Activated naive CD4-positive, alpha-beta T cell treated with anti-CD3 and anti-CD28 coated beads for 36 hours (primary cell): ENCODE data around the gene PIP4K2C. TPM values are rescaled to one million over a fixed set of nuclear protein-coding genes. Genes with fewer than 3 reads are reported as not detected.

Experiments
- CTCF ChIA-PET: fragments of 350-600 bp; sonication (Branson Sonifier 250); formaldehyde crosslinking; loops from one replicate; lab custom pipeline; 2021; ENCODE audit warnings: antibody characterized with exemption; lab: Charles Lee
- DNase-seq: peaks from one replicate; pipeline ENCODE4 v3.0.0-alpha.2; 2020
- H3K27ac Mint-ChIP-seq: one replicate; pipeline ENCODE4 v1.8.0; 2021; ENCODE audit warnings: mild to moderate bottlenecking, mixed read lengths
- H3K27me3 Mint-ChIP-seq: one replicate; pipeline ENCODE4 v1.8.0; 2021; ENCODE audit warnings: low read depth, mixed read lengths
- H3K36me3 Mint-ChIP-seq: one replicate; pipeline ENCODE4 v1.8.0; 2021; ENCODE audit warnings: low read depth, mixed read lengths
- H3K4me1 Mint-ChIP-seq: one replicate; pipeline ENCODE4 v1.8.0; 2021; ENCODE audit warnings: low read depth, mixed read lengths
- H3K4me3 Mint-ChIP-seq: one replicate; pipeline ENCODE4 v1.8.0; 2021; ENCODE audit warnings: mild to moderate bottlenecking, moderate library complexity, mixed read lengths
- H3K9me3 Mint-ChIP-seq: one replicate; pipeline ENCODE4 v1.8.0; 2021; ENCODE audit warnings: mixed read lengths
- intact Hi-C: fragments of 100-400 bp; cut with micrococcal nuclease; formaldehyde crosslinking; loops from one replicate; pipeline ENCODE4 v1.15.1; 2023
- total RNA-seq, 2 experiments: library from RNA; stranded (reverse); gene quantifications; one replicate each; pipeline ENCODE4 v1.2.3, GENCODE V29; 2021

Gene PIP4K2C
- total RNA-seq, 2 experiments from 2014 or later: 11.8 to 12.7 TPM

DNA sequence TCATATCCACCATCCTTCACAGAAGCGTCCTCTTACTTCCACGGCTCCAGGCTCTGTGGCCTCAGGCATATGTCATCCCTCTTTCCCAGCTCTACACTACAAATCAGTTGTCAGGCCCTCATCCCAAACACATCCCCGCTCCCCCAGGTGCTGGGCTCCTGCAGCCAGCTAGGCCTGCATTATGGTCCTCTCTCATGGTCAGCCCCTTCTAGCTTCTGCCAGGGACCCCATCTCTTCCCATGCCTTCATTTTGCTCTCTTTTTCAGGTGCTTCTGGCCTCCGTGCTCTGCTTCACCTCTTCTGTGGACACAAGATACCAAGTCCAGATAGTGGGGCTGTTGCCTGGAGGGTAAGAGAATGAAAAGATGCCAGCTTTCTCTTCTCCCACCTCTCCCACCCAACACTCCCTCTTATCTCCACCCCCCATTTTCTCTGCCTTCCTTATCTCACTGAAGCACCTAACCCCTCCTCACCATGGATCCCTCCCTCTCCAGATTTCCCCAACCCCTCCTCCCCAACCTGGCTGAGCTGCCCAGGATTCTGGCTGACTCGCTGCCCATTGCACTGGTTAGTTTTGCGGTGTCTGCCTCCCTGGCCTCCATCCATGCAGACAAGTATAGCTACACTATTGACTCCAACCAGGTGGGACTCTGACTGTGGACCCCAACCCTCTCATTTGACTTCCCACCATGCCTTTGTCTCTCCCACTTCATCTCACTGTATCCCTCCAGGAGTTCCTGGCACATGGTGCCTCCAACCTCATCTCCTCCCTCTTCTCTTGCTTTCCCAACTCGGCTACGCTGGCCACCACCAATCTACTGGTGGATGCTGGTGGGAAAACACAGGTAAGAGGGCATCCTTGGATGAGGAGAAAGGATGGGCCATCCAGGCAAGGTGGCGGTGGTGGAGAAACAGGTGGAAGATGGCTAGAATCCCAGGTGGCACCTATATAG lies 31.6 kb downstream of the PIP4K2C start:
- Mint-ChIP-seq H3K9me3 (no peaks in the 10 kb centered on the region), H3K27me3 (peaks cover 89% of the 10 kb centered on the region), H3K4me3 (peak overlapping the region; percentile 71), H3K4me1 (peaks cover 31% of the 10 kb centered on the region), H3K27ac (no peak overlapping the region), H3K36me3 (no peaks in the 10 kb centered on the region)
- CTCF ChIA-PET: interaction anchor here (0.7 to 4.2 kb wide), 8 partner anchors 8 to 137 kb away, joined by 3 to 101 read pairs (median 4); partner anchors contain the start of gene ARHGEF25
- intact Hi-C loops: no loop called here
- no peak for DNase-seq

DNA sequence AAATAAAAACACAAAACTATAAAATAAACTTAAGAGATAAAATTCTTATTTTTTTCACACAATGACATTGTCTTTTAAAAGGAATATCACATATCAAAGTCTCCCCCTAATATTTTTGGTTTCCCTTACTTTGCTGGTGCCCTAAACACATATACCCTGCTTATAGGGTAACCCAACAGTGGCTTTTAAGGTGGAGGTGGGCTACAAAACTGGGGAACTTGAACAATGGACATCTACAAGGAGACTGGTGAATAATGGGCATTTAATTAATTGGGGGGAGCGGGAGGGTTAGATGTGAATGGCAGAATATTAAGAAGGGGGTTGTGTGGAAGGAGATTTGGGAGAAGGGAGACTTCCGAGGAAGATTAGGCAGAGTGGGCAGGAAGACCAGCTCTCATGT lies 32.4 kb downstream of the PIP4K2C start:
- CTCF ChIA-PET: interaction anchor here (1.2 to 4.2 kb wide), 2 partner anchors 41 to 136 kb away, joined by 3 to 101 read pairs; no protein-coding TSS in a partner anchor
- intact Hi-C loops: no loop called here
- H3K27me3 Mint-ChIP-seq: peaks cover 88% of the 10 kb centered on the region
- H3K27ac Mint-ChIP-seq: no peak overlapping the region
- H3K4me1 Mint-ChIP-seq: peaks cover 31% of the 10 kb centered on the region
- no peak for DNase-seq
- H3K9me3 Mint-ChIP-seq: no peaks in the 10 kb centered on the region
- no peaks in the 10 kb centered on the region for H3K36me3 Mint-ChIP-seq
- no peak overlapping the region for H3K4me3 Mint-ChIP-seq

DNA sequence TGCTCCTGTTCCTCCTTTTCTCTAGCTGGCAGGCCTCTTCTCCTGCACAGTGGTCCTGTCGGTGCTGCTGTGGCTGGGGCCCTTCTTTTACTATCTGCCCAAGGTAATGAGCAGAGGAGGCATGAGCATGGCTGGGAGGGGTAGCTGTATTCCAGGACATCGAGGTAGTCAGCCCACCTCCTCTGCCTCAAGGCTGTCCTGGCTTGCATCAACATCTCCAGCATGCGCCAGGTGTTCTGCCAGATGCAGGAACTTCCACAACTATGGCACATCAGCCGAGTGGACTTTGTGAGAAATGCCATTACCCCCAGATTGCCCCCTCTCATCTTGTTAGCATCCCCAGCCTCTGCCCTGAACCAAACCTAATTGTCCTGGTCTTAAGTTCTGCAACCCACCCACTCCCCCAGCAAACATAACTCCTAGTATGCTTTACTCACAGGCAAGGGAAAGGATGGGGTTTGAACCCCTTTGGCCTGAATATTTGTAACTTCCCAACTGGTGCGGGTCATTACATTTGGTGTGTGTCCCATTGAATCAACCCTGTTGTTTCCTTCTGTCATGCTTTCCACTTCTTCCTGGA lies 32.9 kb downstream of the PIP4K2C start:
- Mint-ChIP-seq H3K36me3 (no peaks in the 10 kb centered on the region), H3K27ac (no peak overlapping the region), H3K27me3 (peaks cover 91% of the 10 kb centered on the region), H3K4me1 (peaks cover 31% of the 10 kb centered on the region), H3K9me3 (no peaks in the 10 kb centered on the region), H3K4me3 (no peak overlapping the region)
- DNase-seq: no peak
- CTCF ChIA-PET: interaction anchor here (1.0 to 1.2 kb wide), 2 partner anchors 31 to 135 kb away, joined by 3 read pairs; no protein-coding TSS in a partner anchor
- intact Hi-C loops: no loop called here

DNA sequence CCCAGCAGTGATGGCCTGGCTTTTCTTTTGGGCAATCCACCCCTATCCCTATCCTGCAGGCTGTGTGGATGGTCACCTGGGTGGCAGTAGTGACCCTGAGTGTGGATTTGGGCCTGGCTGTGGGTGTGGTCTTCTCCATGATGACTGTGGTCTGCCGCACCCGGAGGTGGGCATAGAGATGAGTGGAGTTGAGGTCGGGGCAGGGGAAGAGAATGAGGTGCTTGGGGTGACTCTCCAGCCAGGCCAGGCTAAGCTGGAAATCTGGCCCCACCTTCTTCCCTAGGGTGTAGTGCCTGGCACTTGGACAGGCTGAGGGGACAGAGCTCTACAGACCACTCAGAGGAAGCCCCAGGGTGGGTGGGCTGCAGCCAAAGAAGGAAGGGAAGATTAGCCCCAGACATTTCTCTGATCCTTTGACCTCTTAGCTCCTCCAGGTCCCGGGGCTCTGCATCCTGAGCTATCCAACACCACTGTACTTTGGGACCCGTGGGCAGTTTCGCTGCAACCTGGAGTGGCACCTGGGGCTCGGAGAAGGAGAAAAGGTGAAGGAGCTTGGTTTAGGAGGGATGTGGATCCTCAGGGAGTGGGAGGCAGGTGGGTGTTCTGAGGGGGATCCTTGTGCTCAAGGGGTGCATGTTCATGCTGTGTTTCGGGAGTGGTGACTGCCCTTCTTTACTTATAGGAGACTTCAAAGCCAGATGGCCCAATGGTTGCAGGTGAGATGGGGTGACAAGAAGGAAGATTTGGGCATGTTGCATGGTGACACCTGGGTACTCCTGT lies 33.6 kb downstream of the PIP4K2C start:
- DNase-seq: no peak
- CTCF ChIA-PET: interaction anchor here (1.0 to 5.3 kb wide), 5 partner anchors 8 to 42 kb away, joined by 3 to 41 read pairs (median 3); no protein-coding TSS in a partner anchor
- no peaks in the 10 kb centered on the region for H3K9me3 Mint-ChIP-seq
- no peak overlapping the region for H3K4me3 Mint-ChIP-seq
- peaks cover 85% of the 10 kb centered on the region for H3K27me3 Mint-ChIP-seq
- peaks cover 29% of the 10 kb centered on the region for H3K4me1 Mint-ChIP-seq
- no peaks in the 10 kb centered on the region for H3K36me3 Mint-ChIP-seq
- intact Hi-C loops: no loop called here
- no peak overlapping the region for H3K27ac Mint-ChIP-seq

DNA sequence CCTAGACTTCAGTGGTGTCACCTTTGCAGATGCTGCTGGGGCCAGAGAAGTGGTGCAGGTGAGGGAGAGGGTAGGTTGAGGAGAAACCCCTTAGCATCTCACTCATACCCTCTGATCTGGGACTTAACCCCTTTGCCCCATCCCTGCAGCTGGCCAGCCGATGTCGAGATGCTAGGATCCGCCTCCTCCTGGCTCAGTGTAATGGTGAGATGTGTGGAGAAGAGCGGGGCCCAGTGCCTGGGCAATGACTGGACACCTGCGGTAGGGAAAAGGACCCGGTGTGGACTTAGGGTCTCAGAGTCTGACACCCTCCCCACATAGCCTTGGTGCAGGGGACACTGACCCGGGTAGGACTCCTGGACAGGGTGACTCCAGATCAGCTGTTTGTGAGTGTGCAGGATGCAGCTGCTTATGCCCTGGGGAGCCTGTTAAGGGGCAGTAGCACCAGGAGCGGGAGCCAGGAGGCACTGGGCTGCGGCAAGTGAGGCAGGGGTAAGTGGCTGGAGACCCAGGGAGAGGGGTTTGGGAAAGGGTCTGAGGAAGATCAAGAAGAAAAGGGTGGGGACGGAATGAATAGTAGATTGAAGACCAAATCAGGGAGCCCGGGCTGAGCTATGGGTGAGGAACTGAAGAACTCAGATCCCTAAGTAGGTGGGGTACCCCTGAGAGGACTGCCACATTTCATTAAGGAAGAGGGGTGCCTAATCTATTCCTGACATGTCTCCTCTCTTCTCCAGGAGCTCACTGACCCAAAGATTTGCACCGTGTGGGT lies 34.5 kb downstream of the PIP4K2C start:
- H3K36me3 Mint-ChIP-seq: no peaks in the 10 kb centered on the region
- H3K9me3 Mint-ChIP-seq: no peaks in the 10 kb centered on the region
- no peak overlapping the region for H3K27ac Mint-ChIP-seq
- H3K27me3 Mint-ChIP-seq: peaks cover 85% of the 10 kb centered on the region
- DNase-seq: no peak
- intact Hi-C loops: no loop called here
- no peak overlapping the region for H3K4me3 Mint-ChIP-seq
- CTCF ChIA-PET: interaction anchor here (1.0 to 5.3 kb wide), 4 partner anchors 9 to 43 kb away, joined by 3 to 41 read pairs (median 3); no protein-coding TSS in a partner anchor
- peaks cover 22% of the 10 kb centered on the region for H3K4me1 Mint-ChIP-seq

DNA sequence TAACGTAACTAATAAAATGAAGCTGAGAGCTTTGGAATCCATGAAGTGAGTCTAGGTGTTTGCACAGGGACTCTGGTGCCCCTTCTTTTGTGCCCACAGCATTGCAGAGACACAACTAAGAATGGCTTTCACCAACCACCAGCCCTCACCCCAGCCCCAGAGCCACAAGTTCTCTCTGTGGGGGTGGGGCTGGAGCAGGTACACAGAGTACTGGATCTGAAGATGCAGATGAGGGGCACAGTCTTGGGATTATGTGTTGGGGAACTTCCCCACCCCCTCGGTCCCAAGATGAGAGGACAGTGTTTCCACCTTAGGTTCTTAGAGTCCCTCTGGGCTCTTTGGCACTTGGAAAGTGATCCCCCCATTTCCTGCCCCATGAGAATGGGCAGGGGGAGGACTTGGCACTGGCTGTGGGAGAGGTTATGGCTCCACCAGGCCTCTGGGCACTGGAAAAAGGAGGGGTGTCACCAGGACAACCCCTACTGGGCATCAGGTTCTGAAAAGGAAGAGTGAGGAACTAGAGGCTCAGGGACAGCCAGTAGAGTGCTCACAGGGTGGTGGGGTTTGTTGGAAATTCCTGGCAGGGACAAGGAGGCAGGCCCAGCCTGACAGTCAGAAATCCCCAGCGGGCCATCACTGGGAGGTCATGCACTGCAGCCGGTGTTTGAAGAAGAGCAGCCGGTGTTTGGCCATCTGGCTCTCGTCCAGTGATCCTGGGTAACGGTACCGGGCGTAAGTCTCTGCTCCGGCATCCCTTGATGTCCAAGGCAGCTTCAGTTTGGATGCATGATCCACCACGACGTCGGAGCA lies 35.3 kb downstream of the PIP4K2C start:
- no peaks in the 10 kb centered on the region for H3K36me3 Mint-ChIP-seq
- no peak for DNase-seq
- no peak overlapping the region for H3K27ac Mint-ChIP-seq
- intact Hi-C loops: no loop called here
- no peaks in the 10 kb centered on the region for H3K9me3 Mint-ChIP-seq
- H3K4me3 Mint-ChIP-seq: no peak overlapping the region
- CTCF ChIA-PET: interaction anchor here (1.3 to 5.3 kb wide), 2 partner anchors 10 to 44 kb away, joined by 4 to 41 read pairs; no protein-coding TSS in a partner anchor
- peaks cover 13% of the 10 kb centered on the region for H3K4me1 Mint-ChIP-seq
- H3K27me3 Mint-ChIP-seq: peaks cover 85% of the 10 kb centered on the region

DNA sequence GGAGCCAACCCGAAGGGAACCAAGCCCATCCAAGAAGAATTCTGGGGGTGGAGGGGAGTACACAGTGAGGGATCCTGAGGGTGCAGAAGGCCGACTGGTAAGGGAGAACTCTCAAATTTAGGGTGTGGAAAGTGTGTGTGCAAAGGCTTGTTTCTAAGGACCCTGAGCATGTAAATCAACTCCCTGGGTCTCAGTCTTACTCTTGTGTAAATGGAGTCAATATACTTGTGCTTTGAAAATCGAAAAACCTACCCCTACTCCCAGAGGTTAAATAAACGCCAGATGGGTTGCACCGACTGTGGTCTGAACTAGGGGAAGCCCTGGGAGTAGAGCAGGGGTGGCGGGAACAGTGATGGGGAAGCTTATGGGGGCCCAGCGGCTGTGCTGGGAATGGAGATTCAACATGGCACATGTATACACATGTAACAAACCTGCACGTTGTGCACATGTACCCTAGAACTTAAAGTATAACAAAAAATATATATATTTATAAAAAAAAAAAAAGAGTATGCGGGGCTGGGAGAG lies 36.0 kb downstream of the PIP4K2C start:
- peaks cover 8% of the 10 kb centered on the region for H3K4me1 Mint-ChIP-seq
- peaks cover 84% of the 10 kb centered on the region for H3K27me3 Mint-ChIP-seq
- no peak overlapping the region for H3K27ac Mint-ChIP-seq
- CTCF ChIA-PET: interaction anchor here (0.7 to 5.3 kb wide), 8 partner anchors 8 to 168 kb away, joined by 3 to 41 read pairs (median 4); no protein-coding TSS in a partner anchor
- no peaks in the 10 kb centered on the region for H3K9me3 Mint-ChIP-seq
- no peak overlapping the region for H3K4me3 Mint-ChIP-seq
- intact Hi-C loops: no loop called here
- H3K36me3 Mint-ChIP-seq: no peaks in the 10 kb centered on the region
- DNase-seq: no peak

DNA sequence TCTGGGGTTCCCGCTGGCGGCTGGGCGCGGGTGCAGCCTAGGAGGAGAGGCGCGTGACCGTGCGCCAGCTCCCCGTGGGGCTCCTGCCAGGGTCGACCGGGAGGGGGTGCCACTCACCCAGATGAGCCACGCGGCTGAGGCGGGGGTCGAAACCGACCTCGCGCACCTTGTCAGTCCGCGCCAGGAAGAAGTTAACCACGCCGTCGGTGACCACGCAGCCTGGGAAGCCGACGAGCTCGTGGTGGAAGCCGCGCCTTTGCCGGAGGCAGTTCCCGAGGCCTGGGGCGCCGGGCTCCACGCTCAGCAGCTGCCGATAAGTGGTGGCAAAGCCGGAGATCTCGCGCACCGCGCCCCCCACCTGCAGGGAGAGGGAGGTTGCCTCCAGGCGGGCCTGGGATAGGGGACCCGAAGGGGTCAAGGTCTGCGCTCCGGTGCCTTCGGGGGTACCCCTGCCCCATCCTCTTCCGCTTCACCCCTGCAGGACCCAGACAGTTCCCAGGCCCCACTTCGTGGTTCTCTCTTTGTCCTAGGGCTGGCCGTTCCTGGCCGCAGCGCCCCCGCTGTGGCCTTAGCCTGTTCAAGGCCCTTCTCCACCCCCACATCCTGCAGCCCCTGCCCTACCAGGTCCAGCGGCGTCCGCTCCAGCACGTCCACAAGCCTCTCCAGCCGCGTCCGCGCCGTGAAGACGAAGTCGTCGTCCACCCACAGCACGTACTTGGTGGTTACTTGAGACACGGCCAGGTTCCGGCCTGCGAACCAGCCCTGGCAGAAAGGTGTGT lies 36.7 kb downstream of the PIP4K2C start:
- intact Hi-C loops: no loop called here
- no peaks in the 10 kb centered on the region for H3K9me3 Mint-ChIP-seq
- peaks cover 7% of the 10 kb centered on the region for H3K4me1 Mint-ChIP-seq
- CTCF ChIA-PET: interaction anchor here (0.7 to 5.3 kb wide), 9 partner anchors 9 to 169 kb away, joined by 3 to 41 read pairs (median 4); no protein-coding TSS in a partner anchor
- H3K27me3 Mint-ChIP-seq: peaks cover 79% of the 10 kb centered on the region
- H3K36me3 Mint-ChIP-seq: no peaks in the 10 kb centered on the region
- H3K4me3 Mint-ChIP-seq: peak overlapping the region; percentile 15
- peak; percentile 59 for DNase-seq
- H3K27ac Mint-ChIP-seq: no peak overlapping the region

DNA sequence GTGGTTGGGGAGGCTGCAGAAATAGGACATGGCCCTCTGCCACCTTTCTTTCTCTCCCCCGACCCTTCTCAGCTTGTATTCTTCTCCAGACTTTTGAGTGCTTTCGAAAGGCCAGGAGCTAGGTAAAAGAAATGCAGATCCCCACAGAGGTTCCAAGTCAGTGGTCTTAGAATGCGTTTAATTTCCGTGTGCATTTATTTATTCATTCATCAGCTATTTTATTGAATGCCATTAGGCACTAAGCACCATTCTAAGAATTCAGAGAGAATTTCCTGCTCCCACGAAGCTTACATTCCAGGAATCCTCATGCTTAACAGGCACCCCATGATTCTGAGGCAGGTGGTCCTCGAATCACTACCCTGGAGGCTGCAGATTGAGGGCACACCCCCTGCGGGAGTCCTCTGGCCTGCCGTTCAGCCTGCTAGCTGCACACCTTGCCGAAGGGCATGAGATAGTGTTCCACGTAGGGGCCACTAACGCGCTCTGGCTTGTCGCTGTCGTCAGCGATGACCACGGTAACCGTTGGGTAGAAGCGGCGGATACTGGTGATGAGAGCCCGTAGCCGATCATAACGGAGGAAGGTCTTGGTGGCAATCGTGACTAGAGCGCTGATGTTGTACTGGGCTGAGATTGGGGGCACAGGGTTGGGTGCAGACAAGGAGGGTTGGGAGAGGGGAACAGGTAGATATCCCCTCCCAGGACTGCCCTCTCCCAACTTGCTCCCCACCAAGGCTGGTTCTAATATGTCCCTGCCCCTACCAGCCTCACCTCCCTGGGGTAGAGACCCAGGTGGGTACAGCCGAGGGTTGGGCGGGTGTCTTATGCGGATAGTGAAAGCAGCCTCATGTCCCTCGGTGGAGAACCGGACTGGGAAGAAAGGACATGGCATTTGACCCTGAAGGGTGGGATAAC lies 37.5 kb downstream of the PIP4K2C start:
- DNase-seq: no peak
- H3K36me3 Mint-ChIP-seq: no peaks in the 10 kb centered on the region
- CTCF ChIA-PET: interaction anchor here (1.3 to 5.3 kb wide), 6 partner anchors 9 to 170 kb away, joined by 3 to 41 read pairs (median 4); no protein-coding TSS in a partner anchor
- intact Hi-C loops: no loop called here
- peaks cover 12% of the 10 kb centered on the region for H3K4me1 Mint-ChIP-seq
- H3K9me3 Mint-ChIP-seq: no peaks in the 10 kb centered on the region
- peaks cover 77% of the 10 kb centered on the region for H3K27me3 Mint-ChIP-seq
- H3K27ac Mint-ChIP-seq: no peak overlapping the region
- no peak overlapping the region for H3K4me3 Mint-ChIP-seq
